HepG2 (cell line): Measurements from ENCODE around the gene DST. TPM values are rescaled to one million over a fixed set of nuclear protein-coding genes. Genes with fewer than 3 reads are reported as not detected.

Experiments
- ATAC-seq: fragments of 200-7000 bp; cut with Tn5 transposase; 3 replicates; pipeline ENCODE4 v1.9.1; 2020; ENCODE audit warnings: mild to moderate bottlenecking, moderate library complexity
- BruUV-seq: library from RNA; stranded (reverse); fragments of 400-500 nt; replicated peaks from 2 replicates; lab custom pipeline; 2021; lab: Mats Ljungman, UMichigan
- CTCF ChIA-PET: fragments of 300-600 bp; formaldehyde crosslinking; extraction: SDS; loops from one replicate; lab custom pipeline; 2021; ENCODE audit warnings: low total read pairs, inconsistent platforms, low intra/inter-chr PET ratio; lab: Yijun Ruan, JAX
- POLR2A ChIA-PET: fragments of 350-600 bp; sonication (Branson Sonifier 250); formaldehyde crosslinking; loops from one replicate; lab custom pipeline; 2020; ENCODE audit warnings: antibody characterized with exemption, inconsistent platforms; lab: Yijun Ruan, JAX
- DNase-seq: peaks from one replicate; pipeline ENCODE4 v3.0.0-alpha.2; 2015; ENCODE audit warnings: low spot score
- FAIRE-seq: peaks from 3 replicates; lab custom pipeline; 2011; peaks lifted over from hg19 to GRCh38; lab: Jason Lieb, UNC
- H2AFZ ChIP-seq: one replicate; pipeline ENCODE4 v1.6.1; 2011; ENCODE audit warnings: low read length, inconsistent platforms
- H3K27ac ChIP-seq: fragments of 300-600 bp; 3 replicates; pipeline ENCODE4 v1.8.0; 2011; ENCODE audit warnings: mixed run types, mild to moderate bottlenecking, mixed read lengths, low read length, inconsistent platforms; ENCODE audit not compliant: insufficient read depth; ENCODE audit errors: extremely low read length
- H3K27me3 ChIP-seq, 2 experiments: fragments of 200-600 bp in 1 of 2; 2 replicates in 1 of 2; 3 replicates in 1 of 2; pipeline versions ENCODE4 v1.6.0 to v1.8.0; 2011; ENCODE audit warnings: low read length in 2 of 2, mild to moderate bottlenecking in 2 of 2, moderate library complexity in 2 of 2, inconsistent platforms in 1 of 2; ENCODE audit not compliant: insufficient read depth in 2 of 2, control insufficient read depth in 1 of 2
- H3K36me3 ChIP-seq, 2 experiments: fragments of 200-600 bp in 1 of 2; replicated peaks in 1 of 2; 2 replicates in 1 of 2; 3 replicates in 1 of 2; pipeline versions ENCODE4 v1.5.1 to v1.8.0; 2011; ENCODE audit warnings: low read length in 2 of 2, inconsistent platforms in 1 of 2; ENCODE audit not compliant: insufficient read depth in 2 of 2, control insufficient read depth in 1 of 2
- H3K4me1 ChIP-seq: 2 replicates; pipeline ENCODE4 v1.5.1; 2012; ENCODE audit warnings: low read length, inconsistent platforms; ENCODE audit not compliant: insufficient read depth
- H3K4me2 ChIP-seq: 2 replicates; pipeline ENCODE4 v1.6.0; 2011; ENCODE audit warnings: low read depth, low read length, inconsistent platforms
- H3K4me3 ChIP-seq, 3 experiments: fragments of 200-600 bp in 1 of 3; sonication (generic), shearing (Covaris generic) in 1 of 3; replicated peaks in 1 of 3; 2 replicates each; pipeline ENCODE4 v1.5.1; 2011 to 2016; ENCODE audit warnings: low read length in 3 of 3, inconsistent platforms in 2 of 3, low read depth in 2 of 3, mild to moderate bottlenecking in 2 of 3, control low read depth in 1 of 3, mixed read lengths in 1 of 3; ENCODE audit not compliant: insufficient read depth in 1 of 3
- H3K79me2 ChIP-seq: one replicate; pipeline ENCODE4 v1.6.1; 2011; ENCODE audit warnings: low read length, inconsistent platforms; ENCODE audit not compliant: insufficient read depth
- H3K9ac ChIP-seq: 2 replicates; pipeline ENCODE4 v1.6.0; 2011; ENCODE audit warnings: mild to moderate bottlenecking, low read depth, low read length, inconsistent platforms; ENCODE audit not compliant: insufficient read depth
- H3K9me3 ChIP-seq: 2 replicates; pipeline ENCODE4 v1.5.1; 2012; ENCODE audit warnings: mild to moderate bottlenecking, low read length
- H4K20me1 ChIP-seq: 2 replicates; pipeline ENCODE4 v1.6.0; 2011; ENCODE audit warnings: inconsistent platforms, mild to moderate bottlenecking, low read length, moderate library complexity; ENCODE audit not compliant: insufficient read depth
- ARID3A ChIP-seq: IDR thresholded peaks from 2 replicates; pipeline ENCODE4 v1.6.1; 2012; ENCODE audit warnings: low read depth, low read length, improper control_type of control experiment
- CEBPB ChIP-seq: IDR thresholded peaks from 2 replicates; pipeline ENCODE4 v1.6.1; 2011; ENCODE audit warnings: low read depth, low read length, improper control_type of control experiment, borderline replicate concordance
- ELF3 ChIP-seq: IDR thresholded peaks from 2 replicates; pipeline ENCODE4 v1.6.1; 2016; ENCODE audit warnings: missing genetic modification reagents, missing compliant biosample characterization
- GATAD1 ChIP-seq: IDR thresholded peaks from 2 replicates; pipeline ENCODE4 v1.6.1; 2016; ENCODE audit warnings: missing genetic modification reagents, missing compliant biosample characterization
- HNF4A ChIP-seq: sonication (generic); formaldehyde crosslinking; IDR thresholded peaks from 2 replicates; pipeline ENCODE4 v1.4.0; 2020; ENCODE audit warnings: missing genetic modification reagents
- JDP2 ChIP-seq: sonication (generic); formaldehyde crosslinking; IDR thresholded peaks from 2 replicates; pipeline ENCODE4 v1.8.1; 2022; ENCODE audit warnings: missing genetic modification reagents, borderline replicate concordance
- KAT8 ChIP-seq: IDR thresholded peaks from 2 replicates; pipeline ENCODE4 v1.6.1; 2016; ENCODE audit warnings: missing genetic modification reagents, missing compliant biosample characterization
- NCOA2 ChIP-seq: sonication (generic); formaldehyde crosslinking; IDR thresholded peaks from 2 replicates; pipeline ENCODE4 v1.8.0; 2022; ENCODE audit warnings: inconsistent platforms
- THAP9 ChIP-seq: sonication (generic); formaldehyde crosslinking; IDR thresholded peaks from 2 replicates; pipeline ENCODE4; 2020; ENCODE audit warnings: missing genetic modification reagents, mild to moderate bottlenecking, borderline replicate concordance
- THRA ChIP-seq: sonication (generic); formaldehyde crosslinking; IDR thresholded peaks from 2 replicates; pipeline ENCODE4 v1.4.0; 2020; ENCODE audit warnings: missing genetic modification reagents, borderline replicate concordance
- ZNF543 ChIP-seq: sonication (generic); formaldehyde crosslinking; IDR thresholded peaks from 2 replicates; pipeline ENCODE4 v1.4.0; 2020; ENCODE audit warnings: mild to moderate bottlenecking, missing genetic modification reagents
- WGBS: methylation state at CpG from one replicate; pipeline ENCODE4 v1.1.6; 2017; ENCODE audit warnings: low lambda C conversion rate; 5-methylcytosine and 5-hydroxymethylcytosine counted together
- in situ Hi-C: cut with HindIII; loops from 2 replicates; pipeline ENCODE4 v1.10.0; 2017; ENCODE audit warnings: low pct_unique_long_range_greater_than_20kb; ENCODE audit not compliant: extremely low pct_ligation_motif_present
- intact Hi-C: fragments of 100-400 bp; cut with micrococcal nuclease; formaldehyde crosslinking; loops from one replicate; pipeline ENCODE4 v1.10.0; 2022; ENCODE audit not compliant: unreplicated experiment
- polyA plus RNA-seq, 8 experiments: library from polyadenylated mRNA; depleted of rRNA in 3 of 8; stranded (reverse) in 7 of 8; unstranded in 1 of 8; fragments of >200 nt; fragmentation: Illumina TruSeq in 4 of 8; extraction: Trizol in 4 of 8; gene quantifications; 2 replicates each; pipeline versions ENCODE4 v1.2.1 to v1.2.3, GENCODE V29; 2011 to 2016; ENCODE audit warnings: low read depth in 4 of 8, missing spikeins in 1 of 8, mixed read lengths in 1 of 8; ENCODE audit not compliant: insufficient read depth in 1 of 8
- total RNA-seq, 5 experiments: library from RNA; depleted of rRNA; stranded (reverse); fragments of >200 nt; fragmentation: Illumina TruSeq; extraction: Trizol; gene quantifications; 2 replicates each; pipeline ENCODE4 v1.2.3, GENCODE V29; 2016; ENCODE audit warnings: low read depth in 1 of 5

DST gene
- total and polyA plus RNA-seq, 2 of the 13 experiments (the other 11 are each of a cell fraction or from before 2014, with no cell fraction given) = 64.4 to 89.0 TPM

- Histone ChIP-seq H3K4me1 (peaks cover 23% of the 10 kb centered on the region), H3K36me3 (peaks cover 5 to 26% of the 10 kb centered on the region in 2 experiments; a peak in 4 of 5 replicates), H3K4me3 (no peak overlapping the region), H3K27me3 (no peaks in the 10 kb centered on the region), H3K9me3 (no peaks in the 10 kb centered on the region), H4K20me1 (no peaks in the 10 kb centered on the region), H3K27ac (no peak overlapping the region), H3K79me2 (no peaks in the 10 kb centered on the region), H2AFZ (no peak overlapping the region), H3K9ac (no peak overlapping the region), H3K4me2 (no peak overlapping the region)
- in situ Hi-C loops = loop anchor here (5.0 to 10.0 kb wide), 2 partner anchors 124 to 206 kb away; no protein-coding TSS in a partner anchor
- DNase-seq (no peak), FAIRE-seq (no peak), ATAC-seq (no peak)
- CTCF ChIA-PET = interaction anchor here (2.5 kb wide), 1 partner anchor 61 kb away, joined by 65 read pairs; no protein-coding TSS in a partner anchor
- BruUV-seq = no TSS peak
- POLR2A ChIA-PET = no interaction called here
- intact Hi-C loops = no loop called here
- TF ChIP-seq HNF4A (CRISPR knock-in tag) = no peak
- peak; percentile 57; the same call in 1 of the 2 replicates for TF ChIP-seq CEBPB
Observed at GRCh38 chr6:56638760-56639159, 3.9 kb downstream of the DST start.

- Histone ChIP-seq H3K4me3 (no peak overlapping the region), H3K79me2 (no peaks in the 10 kb centered on the region), H3K4me2 (no peak overlapping the region), H3K27ac (no peak overlapping the region), H3K27me3 (no peaks in the 10 kb centered on the region), H4K20me1 (no peaks in the 10 kb centered on the region), H2AFZ (no peak overlapping the region), H3K4me1 (peaks cover 13% of the 10 kb centered on the region), H3K9ac (no peak overlapping the region), H3K9me3 (no peaks in the 10 kb centered on the region), H3K36me3 (peaks cover 5 to 26% of the 10 kb centered on the region in 2 experiments; a peak in 4 of 5 replicates)
- WGBS = 14% methylated on average over 2 of the region's 2 CpGs
- peak; percentile 67 for DNase-seq
- no TSS peak for BruUV-seq
- intact Hi-C loops = loop anchor here (1.0 kb wide), 4 partner anchors 62 to 214 kb away; no protein-coding TSS in a partner anchor
- in situ Hi-C loops = loop anchor here (5.0 to 10.0 kb wide), 2 partner anchors 125 to 207 kb away; no protein-coding TSS in a partner anchor
- ATAC-seq = peak; percentile 64
- ChIA-PET POLR2A (interaction anchor here (1.0 to 1.2 kb wide), 2 partner anchors 14 to 55 kb away, joined by 3 to 5 read pairs; no protein-coding TSS in a partner anchor), CTCF (interaction anchor here (1.0 to 2.5 kb wide), 7 partner anchors 59 to 214 kb away, joined by 3 to 65 read pairs (median 5); no protein-coding TSS in a partner anchor)
- no peak for FAIRE-seq
- peak; percentile 18; the same call in 1 of the 2 replicates for TF ChIP-seq THRA (CRISPR knock-in tag)
- TF ChIP-seq NCOA2 (CRISPR knock-in tag) = 0 out of 2 replicates have a peak, but pooled peaks have one; percentile 12
- TF ChIP-seq GATAD1 (CRISPR knock-in tag) = 0 out of 2 replicates have a peak, but pooled peaks have one; percentile 11
- TF ChIP-seq JDP2 (CRISPR knock-in tag) = no peak
- 0 out of 2 replicates have a peak, but pooled peaks have one; percentile 26 for TF ChIP-seq ELF3 (CRISPR knock-in tag)
- 0 out of 2 replicates have a peak, but pooled peaks have one; percentile 29 for TF ChIP-seq KAT8 (CRISPR knock-in tag)
- TF ChIP-seq THAP9 (CRISPR knock-in tag) = no peak
- no peak for TF ChIP-seq ZNF543 (CRISPR knock-in tag)
- TF ChIP-seq ARID3A = peak; percentile 50
Observed at GRCh38 chr6:56637640-56638039, 5.0 kb downstream of the DST start.
